HepG2 (cell line): Measurements from ENCODE around the gene MYO3B. TPM values are rescaled to one million over a fixed set of nuclear protein-coding genes. Genes with fewer than 3 reads are reported as not detected.

Experiments
- ATAC-seq: fragments of 200-7000 bp; cut with Tn5 transposase; 3 replicates; pipeline ENCODE4 v1.9.1; 2020; ENCODE audit warnings: mild to moderate bottlenecking, moderate library complexity
- BruUV-seq: library from RNA; stranded (reverse); fragments of 400-500 nt; replicated peaks from 2 replicates; lab custom pipeline; 2021; lab: Mats Ljungman, UMichigan
- CTCF ChIA-PET: fragments of 300-600 bp; formaldehyde crosslinking; extraction: SDS; loops from one replicate; lab custom pipeline; 2021; ENCODE audit warnings: low total read pairs, inconsistent platforms, low intra/inter-chr PET ratio; lab: Yijun Ruan, JAX
- POLR2A ChIA-PET: fragments of 350-600 bp; sonication (Branson Sonifier 250); formaldehyde crosslinking; loops from one replicate; lab custom pipeline; 2020; ENCODE audit warnings: antibody characterized with exemption, inconsistent platforms; lab: Yijun Ruan, JAX
- DNase-seq: peaks from one replicate; pipeline ENCODE4 v3.0.0-alpha.2; 2015; ENCODE audit warnings: low spot score
- FAIRE-seq: peaks from 3 replicates; lab custom pipeline; 2011; peaks lifted over from hg19 to GRCh38; lab: Jason Lieb, UNC
- H2AFZ ChIP-seq: one replicate; pipeline ENCODE4 v1.6.1; 2011; ENCODE audit warnings: low read length, inconsistent platforms
- H3K27ac ChIP-seq: fragments of 300-600 bp; 3 replicates; pipeline ENCODE4 v1.8.0; 2011; ENCODE audit warnings: mixed run types, mild to moderate bottlenecking, mixed read lengths, low read length, inconsistent platforms; ENCODE audit not compliant: insufficient read depth; ENCODE audit errors: extremely low read length
- H3K27me3 ChIP-seq, 2 experiments: fragments of 200-600 bp in 1 of 2; 2 replicates in 1 of 2; 3 replicates in 1 of 2; pipeline versions ENCODE4 v1.6.0 to v1.8.0; 2011; ENCODE audit warnings: low read length in 2 of 2, mild to moderate bottlenecking in 2 of 2, moderate library complexity in 2 of 2, inconsistent platforms in 1 of 2; ENCODE audit not compliant: insufficient read depth in 2 of 2, control insufficient read depth in 1 of 2
- H3K36me3 ChIP-seq, 2 experiments: fragments of 200-600 bp in 1 of 2; replicated peaks in 1 of 2; 2 replicates in 1 of 2; 3 replicates in 1 of 2; pipeline versions ENCODE4 v1.5.1 to v1.8.0; 2011; ENCODE audit warnings: low read length in 2 of 2, inconsistent platforms in 1 of 2; ENCODE audit not compliant: insufficient read depth in 2 of 2, control insufficient read depth in 1 of 2
- H3K4me1 ChIP-seq: 2 replicates; pipeline ENCODE4 v1.5.1; 2012; ENCODE audit warnings: low read length, inconsistent platforms; ENCODE audit not compliant: insufficient read depth
- H3K4me2 ChIP-seq: 2 replicates; pipeline ENCODE4 v1.6.0; 2011; ENCODE audit warnings: low read depth, low read length, inconsistent platforms
- H3K4me3 ChIP-seq, 3 experiments: fragments of 200-600 bp in 1 of 3; sonication (generic), shearing (Covaris generic) in 1 of 3; replicated peaks in 1 of 3; 2 replicates each; pipeline ENCODE4 v1.5.1; 2011 to 2016; ENCODE audit warnings: low read length in 3 of 3, inconsistent platforms in 2 of 3, low read depth in 2 of 3, mild to moderate bottlenecking in 2 of 3, control low read depth in 1 of 3, mixed read lengths in 1 of 3; ENCODE audit not compliant: insufficient read depth in 1 of 3
- H3K79me2 ChIP-seq: one replicate; pipeline ENCODE4 v1.6.1; 2011; ENCODE audit warnings: low read length, inconsistent platforms; ENCODE audit not compliant: insufficient read depth
- H3K9ac ChIP-seq: 2 replicates; pipeline ENCODE4 v1.6.0; 2011; ENCODE audit warnings: mild to moderate bottlenecking, low read depth, low read length, inconsistent platforms; ENCODE audit not compliant: insufficient read depth
- H3K9me3 ChIP-seq: 2 replicates; pipeline ENCODE4 v1.5.1; 2012; ENCODE audit warnings: mild to moderate bottlenecking, low read length
- H4K20me1 ChIP-seq: 2 replicates; pipeline ENCODE4 v1.6.0; 2011; ENCODE audit warnings: inconsistent platforms, mild to moderate bottlenecking, low read length, moderate library complexity; ENCODE audit not compliant: insufficient read depth
- CREBL2 ChIP-seq: sonication (generic); formaldehyde crosslinking; IDR thresholded peaks from 2 replicates; pipeline ENCODE4 v1.8.1; 2023; ENCODE audit warnings: missing genetic modification reagents, mild to moderate bottlenecking, borderline replicate concordance
- HNRNPUL1 ChIP-seq: fragments of 200-400 bp; formaldehyde crosslinking; IDR thresholded peaks from 2 replicates; pipeline ENCODE4 v1.6.1; 2017; ENCODE audit warnings: low read depth, mild to moderate bottlenecking, low read length, moderate library complexity
- HOXA9 ChIP-seq: sonication (generic); formaldehyde crosslinking; IDR thresholded peaks from 2 replicates; pipeline ENCODE4 v1.8.1; 2022; ENCODE audit warnings: missing genetic modification reagents, mild to moderate bottlenecking, moderate library complexity, borderline replicate concordance
- KLF11 ChIP-seq: IDR thresholded peaks from 2 replicates; pipeline ENCODE4 v1.6.1; 2016; ENCODE audit warnings: missing compliant biosample characterization
- MAF1 ChIP-seq: sonication (generic); formaldehyde crosslinking; IDR thresholded peaks from 2 replicates; pipeline ENCODE4 v1.5.0; 2020; ENCODE audit warnings: missing genetic modification reagents, borderline replicate concordance
- NR2C2 ChIP-seq: sonication (generic); formaldehyde crosslinking; IDR thresholded peaks from 2 replicates; pipeline ENCODE4 v1.4.0; 2020; ENCODE audit warnings: missing genetic modification reagents, mild to moderate bottlenecking, moderate library complexity, borderline replicate concordance
- ZBED4 ChIP-seq: sonication (generic); formaldehyde crosslinking; IDR thresholded peaks from 2 replicates; pipeline ENCODE4 v1.4.0; 2020; ENCODE audit warnings: missing genetic modification reagents, borderline replicate concordance
- ZC3H4 ChIP-seq: sonication (generic); formaldehyde crosslinking; IDR thresholded peaks from 2 replicates; pipeline ENCODE4 v1.4.0; 2020; ENCODE audit warnings: missing genetic modification reagents, borderline replicate concordance
- ZFYVE20 ChIP-seq: sonication (generic); formaldehyde crosslinking; IDR thresholded peaks from 2 replicates; pipeline ENCODE4 v1.8.0; 2023; ENCODE audit warnings: low read depth, mild to moderate bottlenecking, moderate library complexity, missing genetic modification reagents, borderline replicate concordance
- ZKSCAN1 ChIP-seq: fragments of 150-350 bp; IDR thresholded peaks from 2 replicates; pipeline ENCODE4 v1.6.1; 2014; ENCODE audit warnings: low read length
- ZNF326 ChIP-seq: sonication (generic); formaldehyde crosslinking; IDR thresholded peaks from 2 replicates; pipeline ENCODE4 v1.4.0; 2020; ENCODE audit warnings: missing genetic modification reagents, borderline replicate concordance
- ZNF605 ChIP-seq: sonication (generic); formaldehyde crosslinking; IDR thresholded peaks from 2 replicates; pipeline ENCODE4 v1.8.0; 2022; ENCODE audit warnings: mild to moderate bottlenecking, missing genetic modification reagents
- WGBS: methylation state at CpG from one replicate; pipeline ENCODE4 v1.1.6; 2017; ENCODE audit warnings: low lambda C conversion rate; 5-methylcytosine and 5-hydroxymethylcytosine counted together
- in situ Hi-C: cut with HindIII; loops from 2 replicates; pipeline ENCODE4 v1.10.0; 2017; ENCODE audit warnings: low pct_unique_long_range_greater_than_20kb; ENCODE audit not compliant: extremely low pct_ligation_motif_present
- intact Hi-C: fragments of 100-400 bp; cut with micrococcal nuclease; formaldehyde crosslinking; loops from one replicate; pipeline ENCODE4 v1.10.0; 2022; ENCODE audit not compliant: unreplicated experiment
- polyA plus RNA-seq, 8 experiments: library from polyadenylated mRNA; depleted of rRNA in 3 of 8; stranded (reverse) in 7 of 8; unstranded in 1 of 8; fragments of >200 nt; fragmentation: Illumina TruSeq in 4 of 8; extraction: Trizol in 4 of 8; gene quantifications; 2 replicates each; pipeline versions ENCODE4 v1.2.1 to v1.2.3, GENCODE V29; 2011 to 2016; ENCODE audit warnings: low read depth in 4 of 8, missing spikeins in 1 of 8, mixed read lengths in 1 of 8; ENCODE audit not compliant: insufficient read depth in 1 of 8
- total RNA-seq, 5 experiments: library from RNA; depleted of rRNA; stranded (reverse); fragments of >200 nt; fragmentation: Illumina TruSeq; extraction: Trizol; gene quantifications; 2 replicates each; pipeline ENCODE4 v1.2.3, GENCODE V29; 2016; ENCODE audit warnings: low read depth in 1 of 5
- TF ChIP-seq, protein P1 (sequence below): sonication (generic); formaldehyde crosslinking; IDR thresholded peaks from one replicate; pipeline ENCODE4 v1.5.1; 2020; ENCODE audit warnings: mild to moderate bottlenecking, missing genetic modification reagents; ENCODE audit errors: not compliant biosample characterization

Gene MYO3B
- total and polyA plus RNA-seq, 2 of the 13 experiments (the other 11 are each of a cell fraction or from before 2014, with no cell fraction given): 0.01 TPM; not detected in 1

DNA sequence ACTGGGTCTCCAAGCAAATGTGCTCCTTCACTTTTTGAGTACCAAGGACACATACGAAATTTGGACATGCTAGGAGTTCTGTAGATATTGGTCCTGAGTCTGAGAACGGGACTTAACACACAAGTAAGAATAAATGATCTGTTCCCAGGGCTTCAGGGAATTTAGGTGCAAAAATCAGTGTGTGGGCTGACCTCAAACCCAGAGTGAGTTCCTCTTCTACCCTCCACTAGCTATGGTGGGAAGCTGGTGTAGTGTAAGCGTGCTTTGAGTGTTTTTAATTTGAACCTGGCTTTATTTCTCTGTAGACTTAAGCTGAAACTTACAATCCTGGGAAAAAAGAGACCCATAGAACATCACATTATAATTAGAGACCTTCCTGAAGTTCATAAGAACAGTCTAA, 50.5 kb downstream of the MYO3B start:
- Histone ChIP-seq H3K36me3 (no peaks in the 10 kb centered on the region), H3K9me3 (no peaks in the 10 kb centered on the region), H4K20me1 (no peaks in the 10 kb centered on the region), H2AFZ (no peak overlapping the region), H3K9ac (no peak overlapping the region), H3K4me1 (peaks cover 11% of the 10 kb centered on the region; the same call in 1 of the 2 replicates), H3K4me2 (no peak overlapping the region), H3K27me3 (peaks cover 0 to 19% of the 10 kb centered on the region in 2 experiments; a peak in 2 of 5 replicates), H3K4me3 (no peak overlapping the region), H3K27ac (no peak overlapping the region), H3K79me2 (no peaks in the 10 kb centered on the region)
- POLR2A ChIA-PET: no interaction called here
- in situ Hi-C loops: no loop called here
- 5% methylated on average over 3 of the region's 3 CpGs for WGBS
- DNase-seq: no peak
- no TSS peak for BruUV-seq
- no peak for ATAC-seq
- CTCF ChIA-PET: no interaction called here
- no peak for FAIRE-seq
- intact Hi-C loops: no loop called here
- TF ChIP-seq ZNF326 (CRISPR knock-in tag) (no peak), HOXA9 (CRISPR knock-in tag) (no peak), CREBL2 (no peak), NR2C2 (CRISPR knock-in tag) (no peak), ZFYVE20 (CRISPR knock-in tag) (no peak), MAF1 (CRISPR knock-in tag) (no peak), ZC3H4 (no peak), KLF11 (no peak), ZBED4 (CRISPR knock-in tag) (no peak), HNRNPUL1 (no peak), ZNF605 (CRISPR knock-in tag) (no peak), ZKSCAN1 (no peak)
- TF ChIP-seq, protein P1, sequence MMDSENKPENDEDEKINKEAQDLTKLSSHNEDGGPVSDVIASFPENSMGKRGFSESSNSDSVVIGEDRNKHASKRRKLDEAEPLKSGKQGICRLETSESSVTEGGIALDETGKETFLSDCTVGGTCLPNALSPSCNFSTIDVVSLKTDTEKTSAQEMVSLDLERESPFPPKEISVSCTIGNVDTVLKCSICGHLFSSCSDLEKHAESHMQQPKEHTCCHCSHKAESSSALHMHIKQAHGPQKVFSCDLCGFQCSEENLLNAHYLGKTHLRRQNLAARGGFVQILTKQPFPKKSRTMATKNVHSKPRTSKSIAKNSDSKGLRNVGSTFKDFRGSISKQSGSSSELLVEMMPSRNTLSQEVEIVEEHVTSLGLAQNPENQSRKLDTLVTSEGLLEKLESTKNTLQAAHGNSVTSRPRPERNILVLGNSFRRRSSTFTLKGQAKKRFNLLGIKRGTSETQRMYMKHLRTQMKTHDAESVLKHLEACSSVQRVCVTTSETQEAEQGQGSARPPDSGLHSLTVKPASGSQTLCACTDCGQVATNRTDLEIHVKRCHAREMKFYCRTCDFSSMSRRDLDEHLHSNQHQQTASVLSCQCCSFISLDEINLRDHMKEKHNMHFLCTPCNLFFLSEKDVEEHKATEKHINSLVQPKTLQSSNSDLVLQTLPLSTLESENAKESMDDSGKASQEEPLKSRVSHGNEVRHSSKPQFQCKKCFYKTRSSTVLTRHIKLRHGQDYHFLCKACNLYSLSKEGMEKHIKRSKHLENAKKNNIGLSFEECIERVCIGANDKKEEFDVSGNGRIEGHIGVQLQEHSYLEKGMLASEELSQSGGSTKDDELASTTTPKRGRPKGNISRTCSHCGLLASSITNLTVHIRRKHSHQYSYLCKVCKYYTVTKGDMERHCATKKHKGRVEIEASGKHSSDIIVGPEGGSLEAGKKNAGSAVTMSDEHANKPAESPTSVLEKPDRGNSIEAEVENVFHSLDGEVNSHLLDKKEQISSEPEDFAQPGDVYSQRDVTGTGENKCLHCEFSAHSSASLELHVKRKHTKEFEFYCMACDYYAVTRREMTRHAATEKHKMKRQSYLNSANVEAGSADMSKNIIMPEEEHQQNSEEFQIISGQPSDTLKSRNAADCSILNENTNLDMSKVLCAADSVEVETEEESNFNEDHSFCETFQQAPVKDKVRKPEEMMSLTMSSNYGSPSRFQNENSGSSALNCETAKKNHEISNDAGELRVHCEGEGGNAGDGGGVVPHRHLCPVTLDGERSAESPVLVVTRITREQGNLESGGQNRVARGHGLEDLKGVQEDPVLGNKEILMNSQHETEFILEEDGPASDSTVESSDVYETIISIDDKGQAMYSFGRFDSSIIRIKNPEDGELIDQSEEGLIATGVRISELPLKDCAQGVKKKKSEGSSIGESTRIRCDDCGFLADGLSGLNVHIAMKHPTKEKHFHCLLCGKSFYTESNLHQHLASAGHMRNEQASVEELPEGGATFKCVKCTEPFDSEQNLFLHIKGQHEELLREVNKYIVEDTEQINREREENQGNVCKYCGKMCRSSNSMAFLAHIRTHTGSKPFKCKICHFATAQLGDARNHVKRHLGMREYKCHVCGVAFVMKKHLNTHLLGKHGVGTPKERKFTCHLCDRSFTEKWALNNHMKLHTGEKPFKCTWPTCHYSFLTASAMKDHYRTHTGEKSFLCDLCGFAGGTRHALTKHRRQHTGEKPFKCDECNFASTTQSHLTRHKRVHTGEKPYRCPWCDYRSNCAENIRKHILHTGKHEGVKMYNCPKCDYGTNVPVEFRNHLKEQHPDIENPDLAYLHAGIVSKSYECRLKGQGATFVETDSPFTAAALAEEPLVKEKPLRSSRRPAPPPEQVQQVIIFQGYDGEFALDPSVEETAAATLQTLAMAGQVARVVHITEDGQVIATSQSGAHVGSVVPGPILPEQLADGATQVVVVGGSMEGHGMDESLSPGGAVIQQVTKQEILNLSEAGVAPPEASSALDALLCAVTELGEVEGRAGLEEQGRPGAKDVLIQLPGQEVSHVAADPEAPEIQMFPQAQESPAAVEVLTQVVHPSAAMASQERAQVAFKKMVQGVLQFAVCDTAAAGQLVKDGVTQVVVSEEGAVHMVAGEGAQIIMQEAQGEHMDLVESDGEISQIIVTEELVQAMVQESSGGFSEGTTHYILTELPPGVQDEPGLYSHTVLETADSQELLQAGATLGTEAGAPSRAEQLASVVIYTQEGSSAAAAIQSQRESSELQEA (CRISPR knock-in tag): no peak
